Ecto neural progenitor cell (in vitro differentiated cells): ENCODE results near the gene UBAP2L.

Source experiments
- DNase-seq: peaks from one replicate; pipeline ENCODE4 v3.0.0-alpha.2; 2018; ENCODE audit warnings: low spot score

The UBAP2L gene

GRCh38 chr1:154220071-154220969 lies at the start of gene UBAP2L:
UBAP2L (plus strand) TSS chr1:154220955; CDS start chr1:154225124, 4,169 bp downstream.
- peak; percentile 98 for DNase-seq

GRCh38 chr1:154171223-154171583 lies 49.6 kb upstream of the UBAP2L start:
- no peak for DNase-seq

- DNase-seq, result no peak
Measured at GRCh38 chr1:154171880-154172279, 48.9 kb upstream of the UBAP2L start.

GRCh38 chr1:154174654-154175053 lies 46.1 kb upstream of the UBAP2L start:
- DNase-seq, result no peak

GRCh38 chr1:154176337-154176736 lies 44.4 kb upstream of the UBAP2L start:
- no peak for DNase-seq

- DNase-seq, result no peak
Measured at GRCh38 chr1:154178013-154178412, 42.7 kb upstream of the UBAP2L start.

- no peak for DNase-seq
Measured at GRCh38 chr1:154178911-154179811, 41.6 kb upstream of the UBAP2L start.

GRCh38 chr1:154179946-154180687 lies 40.6 kb upstream of the UBAP2L start:
- DNase-seq, result no peak

- DNase-seq, result no peak
Measured at GRCh38 chr1:154181944-154182343, 38.8 kb upstream of the UBAP2L start.

GRCh38 chr1:154182344-154183045 lies 38.3 kb upstream of the UBAP2L start:
- peak; percentile 68 for DNase-seq

GRCh38 chr1:154183046-154183915 lies 37.5 kb upstream of the UBAP2L start:
- peak; percentile 98 for DNase-seq

- DNase-seq, result peak; percentile 57
Measured at GRCh38 chr1:154186177-154186576, 34.6 kb upstream of the UBAP2L start.

GRCh38 chr1:154186852-154187501 lies 33.8 kb upstream of the UBAP2L start:
- DNase-seq, result no peak

GRCh38 chr1:154190550-154190949 lies 30.2 kb upstream of the UBAP2L start:
- no peak for DNase-seq

GRCh38 chr1:154191990-154192461 lies 28.7 kb upstream of the UBAP2L start, which contains the start of gene TPM3:
TPM3 (minus strand) TSS chr1:154192100; CDS start chr1:154192018, 82 bp downstream.
- DNase-seq, result no peak

GRCh38 chr1:154192476-154192875 lies 28.3 kb upstream of the UBAP2L start:
- no peak for DNase-seq

GRCh38 chr1:154193821-154194220 lies 26.9 kb upstream of the UBAP2L start:
- no peak for DNase-seq

GRCh38 chr1:154198756-154199562 lies 21.8 kb upstream of the UBAP2L start:
- peak; percentile 53 for DNase-seq

GRCh38 chr1:154199563-154199879 lies 21.2 kb upstream of the UBAP2L start:
- DNase-seq, result no peak
